ENCODE results near the gene POU2F1.

DNA sequence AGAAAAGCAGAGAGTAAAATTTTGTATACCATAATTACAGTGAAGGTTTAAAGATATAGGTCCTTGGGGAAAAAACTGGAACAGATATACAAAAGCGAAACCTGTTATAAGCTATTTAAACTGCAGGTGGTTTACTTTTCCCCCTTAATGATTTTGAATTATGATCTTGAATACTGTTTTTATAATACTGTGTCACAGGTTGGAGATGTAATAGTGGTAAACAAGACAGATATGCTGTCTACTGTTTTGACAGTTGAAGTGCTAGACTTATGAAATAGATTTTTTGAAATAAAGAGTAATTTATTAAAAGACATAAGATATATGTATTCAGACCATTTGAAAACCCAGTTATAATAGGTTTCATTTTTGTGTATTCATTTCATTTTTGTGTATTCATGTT is 168.3 kb downstream of the POU2F1 start:
- TF ChIP-seq, protein P1, sequence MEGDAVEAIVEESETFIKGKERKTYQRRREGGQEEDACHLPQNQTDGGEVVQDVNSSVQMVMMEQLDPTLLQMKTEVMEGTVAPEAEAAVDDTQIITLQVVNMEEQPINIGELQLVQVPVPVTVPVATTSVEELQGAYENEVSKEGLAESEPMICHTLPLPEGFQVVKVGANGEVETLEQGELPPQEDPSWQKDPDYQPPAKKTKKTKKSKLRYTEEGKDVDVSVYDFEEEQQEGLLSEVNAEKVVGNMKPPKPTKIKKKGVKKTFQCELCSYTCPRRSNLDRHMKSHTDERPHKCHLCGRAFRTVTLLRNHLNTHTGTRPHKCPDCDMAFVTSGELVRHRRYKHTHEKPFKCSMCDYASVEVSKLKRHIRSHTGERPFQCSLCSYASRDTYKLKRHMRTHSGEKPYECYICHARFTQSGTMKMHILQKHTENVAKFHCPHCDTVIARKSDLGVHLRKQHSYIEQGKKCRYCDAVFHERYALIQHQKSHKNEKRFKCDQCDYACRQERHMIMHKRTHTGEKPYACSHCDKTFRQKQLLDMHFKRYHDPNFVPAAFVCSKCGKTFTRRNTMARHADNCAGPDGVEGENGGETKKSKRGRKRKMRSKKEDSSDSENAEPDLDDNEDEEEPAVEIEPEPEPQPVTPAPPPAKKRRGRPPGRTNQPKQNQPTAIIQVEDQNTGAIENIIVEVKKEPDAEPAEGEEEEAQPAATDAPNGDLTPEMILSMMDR (IDR thresholded peaks at IDR 0.05) = no peak
- no peak for TF ChIP-seq POLR2A (IDR thresholded peaks at IDR 0.05)

Data from body of pancreas (tissue), 4 donors.